NB4 (cell line): Measurements from ENCODE around the gene THSD4.

Source experiments
- CTCF ChIP-seq: IDR thresholded peaks from one replicate; pipeline ENCODE4 v1.5.1; 2012; ENCODE audit warnings: low read depth, low read length
- POLR2A ChIP-seq: IDR thresholded peaks from 2 replicates; pipeline ENCODE4 v1.6.1; 2011; ENCODE audit warnings: mild to moderate bottlenecking; ENCODE audit not compliant: insufficient read length; ENCODE audit errors: extremely low read depth

GRCh38 chr15:71632576-71633195, 517.4 kb downstream of the THSD4 start:
- TF ChIP-seq POLR2A: no peak
- no peak for TF ChIP-seq CTCF
